Nephron progenitor cell (in vitro differentiated cells): ENCODE data around the gene PPP2R5B.
"Not testable (repeated sequence)": the region's sequence is repeated elsewhere in the genome, so short reads cannot be mapped to it uniquely, and the experiment has no call there.

Experiments used
- DNase-seq: peaks from one replicate; pipeline ENCODE4 v3.0.0; 2021
- H3K27ac Mint-ChIP-seq: 2 replicates; pipeline ENCODE4 v1.8.0; 2021; ENCODE audit warnings: mild to moderate bottlenecking, moderate library complexity, mixed read lengths
- H3K27me3 Mint-ChIP-seq: 2 replicates; pipeline ENCODE4 v1.8.0; 2021; ENCODE audit warnings: mild to moderate bottlenecking, low read depth, mixed read lengths; ENCODE audit not compliant: poor library complexity
- H3K36me3 Mint-ChIP-seq: 2 replicates; pipeline ENCODE4 v1.8.0; 2021; ENCODE audit warnings: low read depth, mixed read lengths
- H3K4me1 Mint-ChIP-seq: 2 replicates; pipeline ENCODE4 v1.8.0; 2021; ENCODE audit warnings: mixed read lengths
- H3K4me3 Mint-ChIP-seq: 2 replicates; pipeline ENCODE4 v1.8.0; 2021; ENCODE audit warnings: mild to moderate bottlenecking, moderate library complexity, mixed read lengths
- H3K9me3 Mint-ChIP-seq: 2 replicates; pipeline ENCODE4 v1.8.0; 2021; ENCODE audit warnings: mild to moderate bottlenecking, moderate library complexity, mixed read lengths
- TF ChIP-seq, protein P1 (sequence below): fragments of 200-600 bp; sonication (generic); IDR thresholded peaks from 2 replicates; pipeline ENCODE4 v1.5.0; 2021; ENCODE audit warnings: antibody characterized with exemption

PPP2R5B gene

DNA sequence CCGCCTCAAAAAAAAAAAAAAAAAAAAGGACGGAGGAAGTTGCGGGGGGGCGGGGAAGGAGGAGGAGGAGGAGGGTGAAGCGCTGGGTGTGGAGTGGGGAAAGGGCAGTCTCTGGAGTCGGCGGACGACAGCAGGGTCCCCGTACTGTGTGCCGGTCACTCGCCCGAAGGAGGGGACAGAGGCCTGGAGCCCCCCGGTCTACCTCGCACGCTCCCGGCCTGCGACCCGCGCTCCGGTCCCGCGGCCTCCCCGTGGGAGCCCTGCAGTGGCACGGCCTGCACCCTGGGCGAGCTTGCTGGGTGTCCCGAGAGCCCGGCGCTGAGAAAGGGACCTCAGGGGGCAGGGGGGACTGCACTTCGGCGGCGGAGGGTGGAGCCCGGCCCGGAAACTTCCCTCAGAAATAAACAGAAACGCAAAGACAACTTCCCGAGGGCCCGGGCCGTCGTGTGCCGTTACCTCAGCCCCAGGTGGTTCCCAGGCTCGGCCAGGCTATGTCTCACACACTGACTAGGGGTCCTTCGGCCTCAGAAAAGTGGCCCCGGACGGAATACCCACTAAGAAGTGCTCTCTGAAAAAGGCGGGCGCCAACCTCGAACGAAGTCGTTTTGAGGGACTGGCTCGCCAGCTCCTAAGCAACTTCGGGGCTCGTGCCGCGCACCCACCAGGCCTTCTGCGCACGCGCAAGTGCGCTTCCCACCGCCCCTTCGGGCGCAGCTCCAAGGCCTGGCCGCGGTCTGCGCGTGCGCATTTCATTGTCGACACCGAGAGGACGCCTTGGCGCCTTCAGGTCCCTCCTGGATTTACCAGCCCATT lies 47.1 kb downstream of the PPP2R5B start, which contains the start of gene MAJIN:
TSS of gene MAJIN (minus strand) at position 688 of the 813 bp plus-strand sequence. CDS start 12,703 bp downstream, outside the sequence.
- Mint-ChIP-seq H3K36me3 (no peaks in the 10 kb centered on the region), H3K27ac (no peak within 1 kb of the TSS), H3K4me1 (peaks cover 9% of the 10 kb centered on the region), H3K4me3 (no peak within 1 kb of the TSS), H3K9me3 (peaks cover 4% of the 10 kb centered on the region), H3K27me3 (peaks cover 5% of the 10 kb centered on the region)
- peak; percentile 28 for DNase-seq
- TF ChIP-seq, protein P1, sequence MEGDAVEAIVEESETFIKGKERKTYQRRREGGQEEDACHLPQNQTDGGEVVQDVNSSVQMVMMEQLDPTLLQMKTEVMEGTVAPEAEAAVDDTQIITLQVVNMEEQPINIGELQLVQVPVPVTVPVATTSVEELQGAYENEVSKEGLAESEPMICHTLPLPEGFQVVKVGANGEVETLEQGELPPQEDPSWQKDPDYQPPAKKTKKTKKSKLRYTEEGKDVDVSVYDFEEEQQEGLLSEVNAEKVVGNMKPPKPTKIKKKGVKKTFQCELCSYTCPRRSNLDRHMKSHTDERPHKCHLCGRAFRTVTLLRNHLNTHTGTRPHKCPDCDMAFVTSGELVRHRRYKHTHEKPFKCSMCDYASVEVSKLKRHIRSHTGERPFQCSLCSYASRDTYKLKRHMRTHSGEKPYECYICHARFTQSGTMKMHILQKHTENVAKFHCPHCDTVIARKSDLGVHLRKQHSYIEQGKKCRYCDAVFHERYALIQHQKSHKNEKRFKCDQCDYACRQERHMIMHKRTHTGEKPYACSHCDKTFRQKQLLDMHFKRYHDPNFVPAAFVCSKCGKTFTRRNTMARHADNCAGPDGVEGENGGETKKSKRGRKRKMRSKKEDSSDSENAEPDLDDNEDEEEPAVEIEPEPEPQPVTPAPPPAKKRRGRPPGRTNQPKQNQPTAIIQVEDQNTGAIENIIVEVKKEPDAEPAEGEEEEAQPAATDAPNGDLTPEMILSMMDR = no peak

DNA sequence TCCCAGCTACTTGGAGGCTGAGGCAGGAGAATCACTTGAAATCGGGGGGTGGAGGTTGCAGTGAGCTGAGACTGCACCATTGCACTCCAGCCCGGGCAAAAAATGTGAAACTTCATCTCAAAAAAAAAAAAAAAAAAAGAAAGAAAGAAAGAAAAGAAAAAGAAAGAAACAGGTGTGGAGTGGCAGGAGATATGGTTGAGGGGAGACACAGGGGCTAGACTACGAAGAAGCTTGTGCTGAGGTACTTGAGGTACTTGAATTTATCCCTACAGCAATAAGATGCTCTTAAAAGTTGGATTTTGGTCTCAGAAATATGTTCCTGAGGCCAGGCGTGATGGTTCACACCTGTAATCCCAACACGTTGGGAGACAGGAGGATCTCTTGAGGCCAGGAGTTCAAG lies 49.6 kb downstream of the PPP2R5B start:
- peaks cover 19% of the 10 kb centered on the region for H3K4me1 Mint-ChIP-seq
- H3K4me3 Mint-ChIP-seq = no peak overlapping the region
- peaks cover 4% of the 10 kb centered on the region for H3K9me3 Mint-ChIP-seq
- DNase-seq = no peak
- TF ChIP-seq, protein P1 = no peak
- H3K27ac Mint-ChIP-seq = no peak overlapping the region
- peaks cover 6% of the 10 kb centered on the region for H3K27me3 Mint-ChIP-seq
- H3K36me3 Mint-ChIP-seq = no peaks in the 10 kb centered on the region

DNA sequence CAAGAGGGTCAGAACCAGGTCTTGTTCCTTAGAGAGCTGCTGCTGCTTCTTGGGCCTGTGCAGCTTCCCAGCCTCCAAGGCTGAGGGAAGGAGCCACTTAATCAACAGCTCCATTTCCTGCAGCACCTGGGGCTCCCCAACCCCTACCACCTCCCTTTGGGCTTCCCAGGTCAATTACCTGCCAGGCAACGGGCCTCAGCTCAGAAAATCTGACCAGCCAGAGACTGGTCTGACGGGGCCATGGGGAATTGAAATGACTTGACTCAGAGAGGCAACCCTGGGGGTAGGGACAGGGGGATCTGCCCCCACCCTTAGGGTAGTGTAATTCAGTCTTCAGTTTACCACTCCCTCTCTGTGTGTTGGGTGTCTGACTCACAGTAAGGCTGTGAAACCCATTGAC lies 52.2 kb downstream of the PPP2R5B start:
- Mint-ChIP-seq H3K27ac (no peak overlapping the region), H3K4me3 (no peak overlapping the region), H3K4me1 (peaks cover 13% of the 10 kb centered on the region), H3K9me3 (no peaks in the 10 kb centered on the region), H3K27me3 (peaks cover 22% of the 10 kb centered on the region), H3K36me3 (no peaks in the 10 kb centered on the region)
- no peak for DNase-seq
- TF ChIP-seq, protein P1 = no peak

DNA sequence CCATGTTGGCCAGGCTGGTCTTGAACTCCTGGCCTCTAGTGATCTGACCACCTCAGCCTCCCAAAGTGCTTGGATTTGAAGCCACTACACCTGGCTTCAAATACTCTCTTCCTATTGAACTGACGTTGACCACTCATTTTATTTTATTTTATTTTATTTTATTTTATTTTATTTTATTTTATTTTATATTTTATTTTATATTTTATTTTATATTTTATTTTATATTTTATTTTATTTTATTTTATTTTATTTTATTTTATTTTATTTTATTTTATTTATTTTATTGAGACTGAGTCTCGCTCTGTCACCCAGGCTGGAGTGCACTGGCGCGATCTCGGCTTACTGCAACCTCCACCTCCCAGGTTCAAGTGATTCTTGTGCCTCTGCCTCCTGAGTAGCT lies 58.9 kb downstream of the PPP2R5B start:
- H3K36me3 Mint-ChIP-seq, H3K27ac Mint-ChIP-seq, H3K4me1 Mint-ChIP-seq, H3K9me3 Mint-ChIP-seq, DNase-seq, H3K4me3 Mint-ChIP-seq: not testable (repeated sequence)
- peaks cover 47% of the 10 kb centered on the region for H3K27me3 Mint-ChIP-seq
